Esophagus squamous epithelium (tissue), 4 donors: ENCODE measurements around the gene VOPP1.

Experiments used
- POLR2A ChIP-seq, 4 donors: fragments of 450-650 bp; IDR thresholded peaks; one replicate each; pipeline ENCODE4 v1.6.1; 2017; ENCODE audit warnings: antibody characterized with exemption in 4 of 4, mild to moderate bottlenecking in 4 of 4, moderate library complexity in 3 of 4
- TF ChIP-seq, protein P1 (sequence below), 6 experiments: fragments of 450-650 bp in 4 of 6; fragments of 200-600 bp in 2 of 6; sonication (generic) in 2 of 6; IDR thresholded peaks; one replicate each; pipeline ENCODE4 v1.5.1; 2016 to 2019; ENCODE audit warnings: antibody characterized with exemption in 6 of 6, mild to moderate bottlenecking in 4 of 6, moderate library complexity in 4 of 6

DNA sequence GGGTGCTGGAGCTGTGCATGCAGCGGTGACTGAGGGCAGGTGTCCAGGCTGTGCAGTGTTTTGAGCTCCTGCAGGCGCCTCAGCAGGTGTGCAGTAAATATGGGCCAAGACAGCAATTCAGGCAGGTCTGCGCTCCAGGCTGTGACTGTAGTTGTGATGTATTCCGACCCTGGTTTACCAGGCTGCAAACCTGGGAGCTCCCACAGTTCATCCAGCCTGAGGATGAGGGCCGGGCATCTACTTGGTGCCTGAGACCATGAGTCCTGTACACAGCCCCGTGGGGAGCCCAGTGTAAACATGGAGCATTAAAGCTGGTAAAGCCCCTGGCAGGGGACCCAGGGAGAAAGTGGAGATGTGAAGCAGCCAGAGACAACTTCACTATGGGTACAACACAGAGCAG, 82.8 kb downstream of the VOPP1 start:
- TF ChIP-seq POLR2A (IDR thresholded peaks at IDR 0.05) = no peak
- TF ChIP-seq, protein P1, sequence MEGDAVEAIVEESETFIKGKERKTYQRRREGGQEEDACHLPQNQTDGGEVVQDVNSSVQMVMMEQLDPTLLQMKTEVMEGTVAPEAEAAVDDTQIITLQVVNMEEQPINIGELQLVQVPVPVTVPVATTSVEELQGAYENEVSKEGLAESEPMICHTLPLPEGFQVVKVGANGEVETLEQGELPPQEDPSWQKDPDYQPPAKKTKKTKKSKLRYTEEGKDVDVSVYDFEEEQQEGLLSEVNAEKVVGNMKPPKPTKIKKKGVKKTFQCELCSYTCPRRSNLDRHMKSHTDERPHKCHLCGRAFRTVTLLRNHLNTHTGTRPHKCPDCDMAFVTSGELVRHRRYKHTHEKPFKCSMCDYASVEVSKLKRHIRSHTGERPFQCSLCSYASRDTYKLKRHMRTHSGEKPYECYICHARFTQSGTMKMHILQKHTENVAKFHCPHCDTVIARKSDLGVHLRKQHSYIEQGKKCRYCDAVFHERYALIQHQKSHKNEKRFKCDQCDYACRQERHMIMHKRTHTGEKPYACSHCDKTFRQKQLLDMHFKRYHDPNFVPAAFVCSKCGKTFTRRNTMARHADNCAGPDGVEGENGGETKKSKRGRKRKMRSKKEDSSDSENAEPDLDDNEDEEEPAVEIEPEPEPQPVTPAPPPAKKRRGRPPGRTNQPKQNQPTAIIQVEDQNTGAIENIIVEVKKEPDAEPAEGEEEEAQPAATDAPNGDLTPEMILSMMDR (IDR thresholded peaks at IDR 0.05) = no peak
